HG03565 (cell line): ENCODE data around the gene FBXO31.

Experiments used
- ATAC-seq: cut with Tn5 transposase; IDR thresholded peaks from one replicate; pipeline ENCODE4 v1.9.1; 2021; ENCODE audit warnings: mild to moderate bottlenecking, moderate library complexity; ENCODE audit not compliant: unreplicated experiment

Gene FBXO31

GRCh38 chr16:87316923-87317749 lies 66.4 kb downstream of the FBXO31 start, which contains the start of gene C16orf95:
C16orf95 (minus strand) TSS chr16:87317392; CDS start chr16:87317242, 150 bp downstream.
- peak; percentile 88 for ATAC-seq

- ATAC-seq: no peak
Measured at GRCh38 chr16:87316450-87316922, 67.1 kb downstream of the FBXO31 start.

- ATAC-seq: no peak
Measured at GRCh38 chr16:87314990-87315420, 68.6 kb downstream of the FBXO31 start.

GRCh38 chr16:87312008-87312407 lies 71.6 kb downstream of the FBXO31 start:
- no peak for ATAC-seq

GRCh38 chr16:87311387-87311786 lies 72.2 kb downstream of the FBXO31 start:
- ATAC-seq: no peak

- ATAC-seq: no peak
Measured at GRCh38 chr16:87310610-87311009, 73.0 kb downstream of the FBXO31 start.

GRCh38 chr16:87309620-87310525 lies 73.7 kb downstream of the FBXO31 start:
- ATAC-seq: no peak

GRCh38 chr16:87308826-87309225 lies 74.8 kb downstream of the FBXO31 start:
- no peak for ATAC-seq

- ATAC-seq: no peak
Measured at GRCh38 chr16:87306516-87306915, 77.1 kb downstream of the FBXO31 start.

GRCh38 chr16:87305505-87306391 lies 77.8 kb downstream of the FBXO31 start:
- ATAC-seq: no peak

- ATAC-seq: no peak
Measured at GRCh38 chr16:87304951-87305350, 78.6 kb downstream of the FBXO31 start.

- ATAC-seq: no peak
Measured at GRCh38 chr16:87303962-87304521, 79.5 kb downstream of the FBXO31 start.

GRCh38 chr16:87303431-87303930 lies 80.1 kb downstream of the FBXO31 start:
- no peak for ATAC-seq

GRCh38 chr16:87298857-87299465 lies 84.6 kb downstream of the FBXO31 start:
- no peak for ATAC-seq

GRCh38 chr16:87297918-87298631 lies 85.5 kb downstream of the FBXO31 start:
- no peak for ATAC-seq

GRCh38 chr16:87297407-87297806 lies 86.2 kb downstream of the FBXO31 start:
- no peak for ATAC-seq

- ATAC-seq: no peak
Measured at GRCh38 chr16:87295661-87296531, 87.7 kb downstream of the FBXO31 start.

GRCh38 chr16:87295259-87295658 lies 88.3 kb downstream of the FBXO31 start:
- no peak for ATAC-seq
